ENCODE data around the gene ARV1.

Gene ARV1

GRCh38 chr1:230938924-230939368 lies 39.9 kb upstream of the ARV1 start:
- no peak overlapping the region for H3K23ac ChIP-seq (ENCODE audit: low read length)
- no peak overlapping the region for H3K9ac ChIP-seq (ENCODE audit: low read length)
- H3K4me2 ChIP-seq (ENCODE audit: low read length) = no peak overlapping the region
- no peaks in the 10 kb centered on the region for H3K4me1 ChIP-seq (ENCODE audit: control insufficient read depth, low read depth, low read length)
- no peaks in the 10 kb centered on the region for H3K36me3 ChIP-seq (ENCODE audit: control insufficient read depth, insufficient read depth, low read length)
- WGBS (ENCODE audit: extremely low coverage, insufficient coverage, low lambda C conversion rate) = no CpG with 5 or more reads among the region's 2 CpGs
- H3K18ac ChIP-seq (ENCODE audit: low read length) = no peak overlapping the region
- H2BK120ac ChIP-seq (ENCODE audit: low read depth, low read length) = no peak overlapping the region
- no peak overlapping the region for H3K4ac ChIP-seq (ENCODE audit: low read depth, low read length)
- H3K79me1 ChIP-seq (ENCODE audit: low read length) = no peaks in the 10 kb centered on the region
- H2AK5ac ChIP-seq (ENCODE audit: low read length) = no peak overlapping the region
- no peak overlapping the region for H3K27ac ChIP-seq (ENCODE audit: low read depth, low read length)
- H3K56ac ChIP-seq (ENCODE audit: low read length) = no peak overlapping the region
- no peak overlapping the region for H3K4me3 ChIP-seq (ENCODE audit: low read length)
- H4K8ac ChIP-seq (ENCODE audit: low read depth, low read length) = no peak overlapping the region
- H4K5ac ChIP-seq (ENCODE audit: low read length) = no peak overlapping the region
- no peak overlapping the region for H2BK5ac ChIP-seq (ENCODE audit: low read length)
- H2BK15ac ChIP-seq (replicated peaks; ENCODE audit: low read depth) = no peak overlapping the region
- H3K79me2 ChIP-seq (ENCODE audit: control insufficient read depth, insufficient read depth, low read length) = no peaks in the 10 kb centered on the region
- no peaks in the 10 kb centered on the region for H3K27me3 ChIP-seq (ENCODE audit: insufficient read depth, low read length, poor library complexity)
- DNase-seq = no peak

GRCh38 chr1:230939806-230940489 lies 38.9 kb upstream of the ARV1 start:
- Histone ChIP-seq H2BK15ac (replicated peaks; ENCODE audit: low read depth) (no peak overlapping the region), H3K4me1 (ENCODE audit: control insufficient read depth, low read depth, low read length) (no peaks in the 10 kb centered on the region), H4K5ac (ENCODE audit: low read length) (no peak overlapping the region), H3K79me2 (ENCODE audit: control insufficient read depth, insufficient read depth, low read length) (no peaks in the 10 kb centered on the region), H2BK5ac (ENCODE audit: low read length) (no peak overlapping the region), H3K4me2 (ENCODE audit: low read length) (no peak overlapping the region), H3K27ac (ENCODE audit: low read depth, low read length) (no peak overlapping the region), H3K4ac (ENCODE audit: low read depth, low read length) (no peak overlapping the region), H2AK5ac (ENCODE audit: low read length) (no peak overlapping the region), H3K56ac (ENCODE audit: low read length) (no peak overlapping the region), H4K8ac (ENCODE audit: low read depth, low read length) (no peak overlapping the region), H3K23ac (ENCODE audit: low read length) (no peak overlapping the region), H3K27me3 (ENCODE audit: insufficient read depth, low read length, poor library complexity) (no peaks in the 10 kb centered on the region), H3K36me3 (ENCODE audit: control insufficient read depth, insufficient read depth, low read length) (no peaks in the 10 kb centered on the region), H2BK120ac (ENCODE audit: low read depth, low read length) (no peak overlapping the region), H3K18ac (ENCODE audit: low read length) (no peak overlapping the region), H3K9ac (ENCODE audit: low read length) (no peak overlapping the region), H3K79me1 (ENCODE audit: low read length) (no peaks in the 10 kb centered on the region), H3K4me3 (ENCODE audit: low read length) (no peak overlapping the region)
- no peak for DNase-seq
- WGBS (ENCODE audit: extremely low coverage, insufficient coverage, low lambda C conversion rate) = no CpG with 5 or more reads among the region's 4 CpGs

GRCh38 chr1:230940848-230941247 lies 38.0 kb upstream of the ARV1 start:
- H2AK5ac ChIP-seq (ENCODE audit: low read length) = no peak overlapping the region
- H3K79me1 ChIP-seq (ENCODE audit: low read length) = no peaks in the 10 kb centered on the region
- no peak overlapping the region for H3K4ac ChIP-seq (ENCODE audit: low read depth, low read length)
- H3K36me3 ChIP-seq (ENCODE audit: control insufficient read depth, insufficient read depth, low read length) = no peaks in the 10 kb centered on the region
- no peak overlapping the region for H2BK5ac ChIP-seq (ENCODE audit: low read length)
- no peak overlapping the region for H3K23ac ChIP-seq (ENCODE audit: low read length)
- no peak overlapping the region for H3K27ac ChIP-seq (ENCODE audit: low read depth, low read length)
- H3K9ac ChIP-seq (ENCODE audit: low read length) = no peak overlapping the region
- H3K18ac ChIP-seq (ENCODE audit: low read length) = no peak overlapping the region
- no peak overlapping the region for H2BK120ac ChIP-seq (ENCODE audit: low read depth, low read length)
- no peak overlapping the region for H4K8ac ChIP-seq (ENCODE audit: low read depth, low read length)
- DNase-seq = no peak
- H3K27me3 ChIP-seq (ENCODE audit: insufficient read depth, low read length, poor library complexity) = no peaks in the 10 kb centered on the region
- H3K79me2 ChIP-seq (ENCODE audit: control insufficient read depth, insufficient read depth, low read length) = no peaks in the 10 kb centered on the region
- no peaks in the 10 kb centered on the region for H3K4me1 ChIP-seq (ENCODE audit: control insufficient read depth, low read depth, low read length)
- H3K4me3 ChIP-seq (ENCODE audit: low read length) = no peak overlapping the region
- H3K56ac ChIP-seq (ENCODE audit: low read length) = no peak overlapping the region
- no CpG with 5 or more reads among the region's 1 CpG for WGBS (ENCODE audit: extremely low coverage, insufficient coverage, low lambda C conversion rate)
- no peak overlapping the region for H3K4me2 ChIP-seq (ENCODE audit: low read length)
- H2BK15ac ChIP-seq (replicated peaks; ENCODE audit: low read depth) = no peak overlapping the region
- H4K5ac ChIP-seq (ENCODE audit: low read length) = no peak overlapping the region

DNA sequence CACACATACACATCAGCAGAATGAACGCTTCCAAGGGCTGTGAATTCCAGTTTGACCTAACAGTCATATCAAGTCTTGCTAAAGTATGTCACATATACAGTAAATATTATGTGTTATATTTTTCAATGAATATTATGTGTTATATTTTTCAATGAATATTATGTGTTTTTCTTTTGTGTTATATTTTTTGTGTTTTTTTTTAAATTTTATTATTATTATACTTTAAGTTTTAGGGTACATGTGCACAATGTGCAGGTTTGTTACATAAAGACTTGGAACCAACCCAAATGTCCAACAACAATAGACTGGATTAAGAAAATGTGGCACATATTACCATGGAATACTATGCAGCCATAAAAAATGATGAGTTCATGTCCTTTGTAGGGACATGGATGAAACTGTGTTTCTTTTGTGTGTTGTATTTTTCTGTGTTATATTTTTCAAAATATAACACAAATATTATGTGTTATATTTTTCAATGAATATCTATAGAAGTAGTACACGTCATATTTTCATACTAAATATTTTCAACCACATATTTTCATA lies 35.8 kb upstream of the ARV1 start:
- H3K4me1 ChIP-seq (ENCODE audit: control insufficient read depth, low read depth, low read length) = no peaks in the 10 kb centered on the region
- no peak overlapping the region for H3K4me2 ChIP-seq (ENCODE audit: low read length)
- no peaks in the 10 kb centered on the region for H3K79me1 ChIP-seq (ENCODE audit: low read length)
- no peak overlapping the region for H3K27ac ChIP-seq (ENCODE audit: low read depth, low read length)
- H3K18ac ChIP-seq (ENCODE audit: low read length) = no peak overlapping the region
- WGBS (ENCODE audit: extremely low coverage, insufficient coverage, low lambda C conversion rate) = 100% methylated on average over 1 of the region's 2 CpGs
- no peak overlapping the region for H2BK15ac ChIP-seq (replicated peaks; ENCODE audit: low read depth)
- H2BK120ac ChIP-seq (ENCODE audit: low read depth, low read length) = no peak overlapping the region
- no peaks in the 10 kb centered on the region for H3K36me3 ChIP-seq (ENCODE audit: control insufficient read depth, insufficient read depth, low read length)
- no peak overlapping the region for H4K5ac ChIP-seq (ENCODE audit: low read length)
- no peak overlapping the region for H3K56ac ChIP-seq (ENCODE audit: low read length)
- DNase-seq = no peak
- no peaks in the 10 kb centered on the region for H3K79me2 ChIP-seq (ENCODE audit: control insufficient read depth, insufficient read depth, low read length)
- H2AK5ac ChIP-seq (ENCODE audit: low read length) = no peak overlapping the region
- no peak overlapping the region for H3K9ac ChIP-seq (ENCODE audit: low read length)
- H3K4me3 ChIP-seq (ENCODE audit: low read length) = no peak overlapping the region
- H2BK5ac ChIP-seq (ENCODE audit: low read length) = no peak overlapping the region
- H3K27me3 ChIP-seq (ENCODE audit: insufficient read depth, low read length, poor library complexity) = no peaks in the 10 kb centered on the region
- no peak overlapping the region for H3K4ac ChIP-seq (ENCODE audit: low read depth, low read length)
- H3K23ac ChIP-seq (ENCODE audit: low read length) = no peak overlapping the region
- no peak overlapping the region for H4K8ac ChIP-seq (ENCODE audit: low read depth, low read length)

GRCh38 chr1:230948301-230948700 lies 30.6 kb upstream of the ARV1 start:
- WGBS (ENCODE audit: extremely low coverage, insufficient coverage, low lambda C conversion rate) = no CpG with 5 or more reads among the region's 1 CpG
- Histone ChIP-seq H3K9ac (ENCODE audit: low read length) (no peak overlapping the region), H3K27ac (ENCODE audit: low read depth, low read length) (no peak overlapping the region), H4K8ac (ENCODE audit: low read depth, low read length) (no peak overlapping the region), H3K4me3 (ENCODE audit: low read length) (no peak overlapping the region), H2AK5ac (ENCODE audit: low read length) (no peak overlapping the region), H2BK5ac (ENCODE audit: low read length) (no peak overlapping the region), H2BK120ac (ENCODE audit: low read depth, low read length) (no peak overlapping the region), H3K36me3 (ENCODE audit: control insufficient read depth, insufficient read depth, low read length) (no peaks in the 10 kb centered on the region), H3K56ac (ENCODE audit: low read length) (no peak overlapping the region), H3K4ac (ENCODE audit: low read depth, low read length) (no peak overlapping the region), H2BK15ac (replicated peaks; ENCODE audit: low read depth) (no peak overlapping the region), H3K18ac (ENCODE audit: low read length) (no peak overlapping the region), H3K79me1 (ENCODE audit: low read length) (no peaks in the 10 kb centered on the region), H4K5ac (ENCODE audit: low read length) (no peak overlapping the region), H3K79me2 (ENCODE audit: control insufficient read depth, insufficient read depth, low read length) (no peaks in the 10 kb centered on the region), H3K23ac (ENCODE audit: low read length) (no peak overlapping the region), H3K4me2 (ENCODE audit: low read length) (no peak overlapping the region), H3K27me3 (ENCODE audit: insufficient read depth, low read length, poor library complexity) (no peaks in the 10 kb centered on the region), H3K4me1 (ENCODE audit: control insufficient read depth, low read depth, low read length) (no peaks in the 10 kb centered on the region)
- no peak for DNase-seq

DNA sequence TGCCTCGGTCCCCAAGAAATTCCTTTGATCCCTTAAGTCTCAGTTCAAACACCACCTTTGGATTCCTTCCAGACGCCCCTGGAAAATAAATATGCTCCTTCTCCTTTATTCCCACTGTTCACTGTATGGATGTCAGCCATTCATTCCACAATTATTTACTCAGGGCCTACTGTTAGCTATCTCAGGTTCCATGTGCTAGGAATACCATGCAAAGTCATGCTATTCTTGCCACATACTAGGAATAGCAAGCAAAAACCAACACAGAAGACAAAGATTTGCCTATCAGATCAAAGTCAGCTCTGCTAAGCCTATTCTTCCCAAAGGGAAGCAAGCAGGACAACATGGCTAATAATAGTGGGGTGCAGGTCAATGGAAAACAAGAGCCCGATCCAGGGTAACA lies 30.0 kb upstream of the ARV1 start:
- Histone ChIP-seq H2BK5ac (ENCODE audit: low read length) (no peak overlapping the region), H3K56ac (ENCODE audit: low read length) (no peak overlapping the region), H3K79me1 (ENCODE audit: low read length) (no peaks in the 10 kb centered on the region), H3K4me1 (ENCODE audit: control insufficient read depth, low read depth, low read length) (no peaks in the 10 kb centered on the region), H3K23ac (ENCODE audit: low read length) (no peak overlapping the region), H2BK120ac (ENCODE audit: low read depth, low read length) (no peak overlapping the region), H4K5ac (ENCODE audit: low read length) (no peak overlapping the region), H3K9ac (ENCODE audit: low read length) (no peak overlapping the region), H3K27me3 (ENCODE audit: insufficient read depth, low read length, poor library complexity) (no peaks in the 10 kb centered on the region), H3K79me2 (ENCODE audit: control insufficient read depth, insufficient read depth, low read length) (no peaks in the 10 kb centered on the region), H4K8ac (ENCODE audit: low read depth, low read length) (no peak overlapping the region), H3K4ac (ENCODE audit: low read depth, low read length) (no peak overlapping the region), H3K4me3 (ENCODE audit: low read length) (no peak overlapping the region), H2BK15ac (replicated peaks; ENCODE audit: low read depth) (no peak overlapping the region), H3K27ac (ENCODE audit: low read depth, low read length) (no peak overlapping the region), H3K18ac (ENCODE audit: low read length) (no peak overlapping the region), H3K4me2 (ENCODE audit: low read length) (no peak overlapping the region), H2AK5ac (ENCODE audit: low read length) (no peak overlapping the region), H3K36me3 (ENCODE audit: control insufficient read depth, insufficient read depth, low read length) (no peaks in the 10 kb centered on the region)
- WGBS (ENCODE audit: extremely low coverage, insufficient coverage, low lambda C conversion rate) = no CpG with 5 or more reads among the region's 3 CpGs
- DNase-seq = no peak

All from mesendoderm (in vitro differentiated cells).